CD4-positive, alpha-beta T cell treated with Interleukin-4 for 1 hour (primary cell): ENCODE data around the gene CLTA.
"Not testable (repeated sequence)": the region's sequence is repeated elsewhere in the genome, so short reads cannot be mapped to it uniquely, and the experiment has no call there.

Source experiments
- DNase-seq, 2 donors: peaks; one replicate each; pipeline ENCODE4 v3.0.0-alpha.2; 2020 to 2022

CLTA gene

GRCh38 chr9:36158917-36159316, 31.8 kb upstream of the CLTA start:
- no peak for DNase-seq

- not testable (repeated sequence) for DNase-seq
These were observed 31.2 kb upstream of the CLTA start for GRCh38 chr9:36159509-36159908.

GRCh38 chr9:36160126-36160525, 30.6 kb upstream of the CLTA start:
- not testable (repeated sequence) for DNase-seq

GRCh38 chr9:36161187-36161586, 29.5 kb upstream of the CLTA start:
- no peak for DNase-seq

- DNase-seq = no peak
These were observed 28.4 kb upstream of the CLTA start for GRCh38 chr9:36162211-36162738.

GRCh38 chr9:36163049-36163785, 27.5 kb upstream of the CLTA start:
- no peak for DNase-seq

GRCh38 chr9:36163786-36164170, 26.9 kb upstream of the CLTA start:
- DNase-seq = no peak

GRCh38 chr9:36164372-36164771, 26.3 kb upstream of the CLTA start:
- no peak for DNase-seq

GRCh38 chr9:36164989-36165388, 25.7 kb upstream of the CLTA start:
- DNase-seq = no peak

- no peak for DNase-seq
These were observed 24.9 kb upstream of the CLTA start for GRCh38 chr9:36165826-36166167.

- DNase-seq = peak; percentile 84 to 87
These were observed 24.4 kb upstream of the CLTA start for GRCh38 chr9:36166168-36166927.

GRCh38 chr9:36169166-36169565, 21.6 kb upstream of the CLTA start, which contains the start of gene CCIN:
TSS of gene CCIN (plus strand) at chr9:36169388. CDS start at chr9:36169503, 115 bp downstream.
- no peak for DNase-seq

GRCh38 chr9:36169708-36170107, 21.0 kb upstream of the CLTA start:
- no peak for DNase-seq

GRCh38 chr9:36170531-36170930, 20.2 kb upstream of the CLTA start:
- no peak for DNase-seq

- no peak for DNase-seq
These were observed 16.9 kb upstream of the CLTA start for GRCh38 chr9:36173861-36174260.

- no peak for DNase-seq
These were observed 16.4 kb upstream of the CLTA start for GRCh38 chr9:36174271-36174670.

- DNase-seq = no peak
These were observed 16.0 kb upstream of the CLTA start for GRCh38 chr9:36174731-36175130.

GRCh38 chr9:36175209-36175608, 15.5 kb upstream of the CLTA start:
- not testable (repeated sequence) for DNase-seq

GRCh38 chr9:36176496-36176895, 14.2 kb upstream of the CLTA start:
- DNase-seq = not testable (repeated sequence)

GRCh38 chr9:36177571-36177970, 13.2 kb upstream of the CLTA start:
- DNase-seq = no peak

- not testable (repeated sequence) for DNase-seq
These were observed 10.5 kb upstream of the CLTA start for GRCh38 chr9:36180243-36180642.

GRCh38 chr9:36187414-36187813, 3.3 kb upstream of the CLTA start:
- DNase-seq = no peak

- DNase-seq = no peak
These were observed 2.5 kb upstream of the CLTA start for GRCh38 chr9:36188212-36188611.

GRCh38 chr9:36189976-36190375, 745 bp upstream of the CLTA start:
- no peak for DNase-seq
